ELF-1 (cell line): Measurements from ENCODE around the gene ZFPM1.

ENCODE experiments used
- DNase-seq: peaks from one replicate; pipeline ENCODE4 v3.0.0-alpha.2; 2016; ENCODE audit warnings: low read depth, low spot score

The ZFPM1 gene

DNA sequence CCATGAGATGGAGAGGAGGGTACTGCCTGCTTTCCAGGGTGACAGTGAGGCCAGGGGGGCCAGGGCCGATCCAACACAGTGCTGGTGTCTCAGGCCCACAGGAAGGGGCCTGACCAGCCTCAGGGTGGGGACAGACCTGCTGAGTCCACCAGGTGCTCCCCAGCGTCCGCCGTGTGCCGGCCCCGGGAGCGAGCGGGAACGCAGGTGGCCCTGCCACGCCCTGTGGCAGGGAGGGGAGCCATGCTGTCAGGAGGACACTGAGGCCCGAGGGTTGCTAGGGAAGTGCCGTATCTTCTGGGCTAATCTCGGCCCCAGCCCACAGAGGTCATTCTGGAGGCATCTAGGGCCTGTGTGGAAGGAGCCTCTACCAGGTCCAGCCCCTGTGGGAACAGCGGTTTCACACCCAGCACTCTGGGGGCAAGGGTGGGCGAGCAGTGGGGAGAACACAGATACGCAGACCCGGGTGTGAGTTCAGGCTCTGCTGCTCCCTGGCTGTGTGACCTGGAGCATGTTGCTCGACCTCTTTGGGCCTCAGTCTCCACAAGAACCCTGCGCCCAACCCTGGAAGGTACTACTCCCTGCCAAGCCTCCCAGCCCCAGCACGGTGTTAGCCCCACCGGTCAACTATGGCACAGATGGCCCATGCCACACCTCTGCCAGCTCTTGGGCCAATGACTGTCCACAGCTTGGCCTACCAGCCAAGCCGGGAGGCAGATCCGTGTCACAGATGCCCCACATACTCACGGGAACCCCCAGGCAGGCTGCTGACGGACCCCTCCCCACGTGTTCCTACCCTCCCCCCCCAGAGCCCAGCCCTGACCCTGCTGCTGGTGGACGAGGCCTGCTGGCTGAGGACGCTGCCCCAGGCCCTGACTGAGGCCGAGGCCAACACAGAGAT lies 73.2 kb downstream of the ZFPM1 start:
- DNase-seq = no peak

DNA sequence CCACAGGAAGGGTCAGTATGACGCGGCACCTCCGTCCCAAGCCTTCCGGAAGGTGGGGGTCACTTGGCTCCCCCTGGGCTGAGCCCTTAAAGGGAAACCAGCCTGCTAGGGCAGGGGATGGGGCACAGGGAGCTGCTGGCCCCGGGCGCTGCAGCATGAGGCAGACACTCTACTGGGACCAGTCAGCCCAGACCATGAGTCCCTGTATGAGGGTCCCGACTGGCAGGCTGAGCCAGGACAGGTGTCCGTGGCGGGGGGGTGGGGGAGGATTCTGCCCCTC lies 73.8 kb downstream of the ZFPM1 start:
- no peak for DNase-seq

DNA sequence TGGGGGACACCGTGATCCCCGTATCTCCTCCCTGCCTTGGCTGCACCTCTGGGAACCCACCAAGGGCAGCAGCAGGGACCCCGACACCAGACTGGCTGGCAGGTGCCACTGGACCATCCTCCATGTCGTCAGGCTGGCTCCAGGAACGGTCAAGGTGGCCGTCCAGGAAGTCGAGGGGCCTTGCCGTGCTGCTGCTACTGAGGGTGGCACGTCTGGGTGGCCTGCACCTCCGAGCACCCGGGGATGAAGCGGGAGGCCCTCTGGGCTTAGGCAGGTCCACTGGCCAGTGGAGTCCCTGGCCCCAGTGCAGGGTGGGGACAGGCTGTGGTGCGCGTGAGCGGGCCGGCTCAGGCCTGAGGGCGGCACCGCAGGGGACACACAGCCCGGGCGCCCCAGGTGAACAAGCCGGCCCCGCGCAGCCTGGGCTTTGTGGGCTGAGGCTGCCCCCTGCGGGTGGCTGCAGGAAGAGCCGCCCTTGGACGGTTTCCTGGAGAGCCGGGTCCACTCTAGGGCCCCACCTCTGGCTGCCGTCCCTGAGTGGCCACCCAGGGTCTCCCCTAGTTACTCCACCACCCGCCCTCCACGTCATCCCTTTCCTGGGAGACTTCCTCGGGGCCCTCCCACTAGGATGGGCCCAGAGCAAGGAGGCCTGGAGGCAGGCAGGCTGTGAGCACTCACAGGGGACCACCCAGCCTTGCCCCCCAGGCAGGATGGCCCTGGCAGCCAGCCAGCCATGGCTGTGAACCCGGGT lies 74.3 kb downstream of the ZFPM1 start:
- DNase-seq = peak; percentile 82

DNA sequence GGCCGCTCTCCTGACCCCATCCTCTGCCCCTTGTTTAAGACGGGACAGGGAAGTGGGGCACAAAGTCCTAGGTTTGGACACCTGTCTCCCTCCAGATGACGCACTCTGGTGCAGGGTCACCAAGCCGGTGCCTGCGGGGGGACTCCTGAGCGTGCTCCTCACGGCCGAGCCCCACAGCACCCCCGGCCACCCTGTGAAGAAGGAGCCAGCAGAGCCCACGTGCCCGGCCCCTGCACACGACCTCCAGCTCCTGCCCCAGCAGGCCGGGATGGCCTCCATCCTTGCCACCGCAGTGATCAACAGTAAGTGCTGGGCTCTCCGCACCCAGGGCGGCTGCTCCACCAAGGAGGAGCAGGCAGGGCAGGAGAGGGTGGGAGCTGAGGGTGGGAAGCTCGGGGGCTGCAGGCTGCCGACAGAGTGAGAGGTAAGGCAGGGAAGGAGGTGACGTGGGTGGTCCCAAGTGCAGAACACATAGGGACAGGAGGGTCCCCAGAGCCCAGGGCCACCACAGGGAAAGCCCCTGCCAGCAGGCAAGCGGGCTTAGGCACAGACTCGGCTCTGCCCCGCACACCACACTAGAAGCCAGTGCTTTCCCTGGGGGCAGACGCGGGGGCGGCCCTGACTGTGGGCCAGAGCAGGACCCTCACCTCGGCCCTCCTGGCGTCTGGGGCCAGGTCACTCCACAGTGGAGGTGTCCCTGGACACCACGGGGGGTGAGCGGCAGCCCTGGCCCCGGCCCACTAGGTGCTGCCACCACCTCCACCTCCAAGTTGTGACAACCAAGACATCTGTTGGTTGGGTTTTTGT lies 75.1 kb downstream of the ZFPM1 start:
- DNase-seq = no peak

DNA sequence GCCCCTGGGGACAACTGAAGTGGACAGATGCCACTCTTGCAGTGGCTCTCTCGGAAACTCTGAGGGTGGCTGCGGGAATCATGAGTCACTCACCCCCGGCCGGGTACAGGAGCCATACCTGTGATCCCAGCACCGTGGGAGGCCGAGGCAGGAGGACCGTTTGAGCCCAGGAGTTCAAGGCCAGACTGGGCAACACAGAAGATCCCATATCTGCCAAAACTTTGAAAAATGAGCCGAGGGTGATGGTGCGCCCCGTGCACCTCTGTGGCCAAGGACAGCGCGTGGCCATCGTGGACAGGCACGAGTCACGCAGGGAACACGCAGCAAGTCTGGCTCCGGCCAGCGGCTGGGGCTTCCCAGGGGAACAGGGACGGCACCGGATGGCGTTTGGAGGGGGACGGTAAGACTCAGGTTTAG lies 75.8 kb downstream of the ZFPM1 start:
- DNase-seq = no peak

DNA sequence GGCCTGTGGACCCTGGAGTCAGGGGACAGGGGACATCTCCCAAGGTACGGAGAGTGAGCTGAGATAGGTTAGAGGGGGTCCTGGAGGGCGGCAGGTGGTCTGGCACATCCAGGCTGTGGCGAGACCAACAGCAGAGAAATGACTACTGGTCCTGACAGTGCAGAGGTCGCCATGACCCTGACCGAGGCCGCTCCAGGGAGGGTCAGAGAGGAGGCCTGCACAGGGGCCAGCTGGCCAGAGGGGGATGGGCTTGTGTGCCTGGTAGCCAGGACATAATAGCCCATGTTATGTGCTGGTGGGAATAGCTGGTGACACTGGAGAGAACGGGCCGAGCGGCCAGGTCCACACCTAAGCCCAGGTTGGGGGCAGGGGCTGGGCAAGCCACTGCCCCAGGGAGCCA lies 76.5 kb downstream of the ZFPM1 start:
- no peak for DNase-seq

DNA sequence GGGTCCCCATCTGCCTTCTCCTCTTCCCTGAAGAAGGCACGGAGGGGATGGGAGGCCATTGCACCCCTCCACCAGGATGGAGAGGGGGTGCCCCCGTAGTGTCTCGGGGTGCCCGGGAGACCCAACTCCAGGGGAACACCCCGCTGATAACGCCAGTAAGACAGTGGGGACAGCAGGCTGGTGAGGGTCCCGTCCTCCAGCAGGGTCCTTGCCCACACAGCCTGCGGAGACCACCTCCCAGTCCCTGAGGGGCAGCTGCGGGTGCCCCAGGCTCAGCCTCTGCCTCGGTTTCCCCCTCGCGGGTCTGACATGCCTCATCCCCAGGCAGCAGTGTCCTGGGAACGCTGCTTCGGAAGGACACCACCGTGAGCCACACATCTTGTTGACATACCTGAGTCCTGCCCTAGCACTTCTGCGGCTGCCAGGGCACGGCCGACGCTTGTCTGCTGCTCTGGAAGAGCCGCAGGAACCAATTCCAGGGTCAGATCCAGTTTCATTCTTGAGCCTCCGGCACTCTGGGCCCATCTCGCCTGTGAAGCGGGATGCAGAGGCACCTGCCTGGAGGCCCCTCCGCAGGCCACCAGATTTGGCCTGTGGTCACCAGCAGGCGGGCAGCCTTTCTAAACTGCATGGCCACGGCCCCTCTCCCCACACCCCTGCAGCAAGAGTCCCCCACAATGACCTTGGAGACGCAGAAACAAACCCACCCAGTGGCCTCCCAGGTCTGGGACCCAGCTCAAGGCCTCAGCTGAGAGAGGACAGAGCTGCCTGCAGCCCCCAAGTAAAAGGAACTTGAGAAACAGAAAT lies 77.2 kb downstream of the ZFPM1 start:
- DNase-seq = no peak

DNA sequence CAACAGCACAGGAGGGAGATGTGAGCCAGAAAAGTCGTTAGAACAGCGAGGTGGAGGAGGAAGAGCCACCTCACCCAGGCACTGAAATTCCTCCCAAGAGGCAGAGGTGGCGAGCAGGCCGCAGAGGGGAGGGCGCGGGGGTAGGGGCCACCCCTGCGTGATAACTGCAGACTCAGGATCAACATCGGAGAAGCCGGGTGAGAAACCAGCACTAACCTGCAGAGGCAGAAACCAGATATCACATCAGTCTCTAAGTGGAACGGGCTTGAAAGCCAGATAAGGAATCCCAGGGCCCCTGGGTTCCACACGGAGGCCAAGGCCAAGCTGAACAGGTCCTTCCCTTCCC lies 77.8 kb downstream of the ZFPM1 start:
- DNase-seq = no peak

DNA sequence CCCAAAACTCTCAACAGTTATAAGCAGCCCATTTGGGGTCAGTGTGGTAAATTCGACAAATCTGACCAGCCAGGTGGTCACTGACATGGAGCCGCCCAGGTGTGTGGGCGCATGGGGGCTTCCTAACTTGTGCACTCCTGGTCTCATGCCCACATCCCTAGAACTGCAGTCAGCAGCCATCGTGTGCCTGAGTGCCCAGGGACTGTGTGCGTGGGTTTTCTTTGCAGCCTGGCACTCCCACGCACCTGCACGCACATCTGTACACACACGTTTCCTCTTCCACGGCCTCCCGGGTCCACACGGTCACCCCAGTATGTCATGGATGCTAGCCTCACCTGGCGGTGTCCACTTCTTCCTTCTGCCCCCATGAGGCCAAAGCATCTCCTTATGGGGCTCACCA lies 78.3 kb downstream of the ZFPM1 start:
- no peak for DNase-seq

DNA sequence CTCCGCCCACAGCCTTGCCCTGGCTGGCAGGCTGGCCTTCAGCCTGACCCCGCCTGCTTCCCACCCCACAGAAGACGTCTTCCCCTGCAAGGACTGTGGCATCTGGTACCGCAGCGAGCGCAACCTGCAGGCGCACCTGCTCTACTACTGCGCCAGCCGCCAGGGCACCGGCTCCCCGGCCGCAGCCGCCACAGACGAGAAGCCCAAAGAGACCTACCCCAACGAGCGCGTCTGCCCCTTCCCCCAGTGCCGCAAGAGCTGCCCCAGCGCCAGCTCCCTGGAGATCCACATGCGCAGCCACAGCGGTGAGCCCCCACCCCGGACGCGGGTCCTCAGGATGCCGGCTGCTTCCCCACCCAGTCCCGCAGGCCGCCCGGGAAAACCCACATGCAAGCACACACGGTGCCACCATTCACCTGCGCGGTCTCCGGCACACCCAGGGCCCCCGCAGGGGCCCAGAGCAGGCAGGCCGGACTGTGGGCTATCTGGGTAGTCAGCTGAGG lies 78.9 kb downstream of the ZFPM1 start:
- DNase-seq = no peak

DNA sequence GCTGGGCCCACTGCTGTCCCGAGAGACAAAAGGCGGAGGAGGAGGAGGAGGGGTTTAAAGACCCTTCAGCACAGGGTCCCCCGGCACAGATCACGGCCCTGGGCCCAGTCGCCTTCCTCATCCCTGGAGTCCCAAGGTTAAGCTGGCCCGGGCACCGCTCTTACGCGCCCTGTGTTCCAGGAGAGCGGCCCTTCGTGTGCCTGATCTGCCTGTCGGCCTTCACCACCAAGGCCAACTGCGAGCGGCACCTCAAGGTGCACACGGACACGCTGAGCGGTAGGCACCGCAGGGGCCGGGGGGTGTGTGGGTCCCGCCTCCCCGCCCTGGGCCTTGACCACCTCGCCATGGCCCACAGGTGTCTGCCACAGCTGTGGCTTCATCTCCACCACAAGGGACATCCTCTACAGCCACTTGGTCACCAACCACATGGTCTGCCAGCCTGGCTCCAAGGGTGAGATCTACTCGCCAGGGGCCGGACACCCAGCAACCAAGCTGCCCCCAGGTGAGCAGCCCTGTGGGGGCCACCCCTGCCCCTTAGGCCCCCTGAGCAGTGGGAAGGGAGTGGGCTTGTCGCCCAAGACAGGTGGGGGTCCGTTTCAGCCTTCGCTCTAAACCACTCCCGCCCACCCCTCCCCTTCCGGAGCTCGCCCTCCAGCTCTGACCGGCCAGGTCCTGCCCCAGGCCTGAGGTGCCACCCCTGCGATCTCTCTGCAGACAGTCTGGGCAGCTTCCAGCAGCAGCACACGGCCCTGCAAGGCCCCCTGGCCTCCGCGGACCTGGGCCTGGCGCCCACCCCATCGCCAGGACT lies 79.6 kb downstream of the ZFPM1 start:
- DNase-seq = no peak

DNA sequence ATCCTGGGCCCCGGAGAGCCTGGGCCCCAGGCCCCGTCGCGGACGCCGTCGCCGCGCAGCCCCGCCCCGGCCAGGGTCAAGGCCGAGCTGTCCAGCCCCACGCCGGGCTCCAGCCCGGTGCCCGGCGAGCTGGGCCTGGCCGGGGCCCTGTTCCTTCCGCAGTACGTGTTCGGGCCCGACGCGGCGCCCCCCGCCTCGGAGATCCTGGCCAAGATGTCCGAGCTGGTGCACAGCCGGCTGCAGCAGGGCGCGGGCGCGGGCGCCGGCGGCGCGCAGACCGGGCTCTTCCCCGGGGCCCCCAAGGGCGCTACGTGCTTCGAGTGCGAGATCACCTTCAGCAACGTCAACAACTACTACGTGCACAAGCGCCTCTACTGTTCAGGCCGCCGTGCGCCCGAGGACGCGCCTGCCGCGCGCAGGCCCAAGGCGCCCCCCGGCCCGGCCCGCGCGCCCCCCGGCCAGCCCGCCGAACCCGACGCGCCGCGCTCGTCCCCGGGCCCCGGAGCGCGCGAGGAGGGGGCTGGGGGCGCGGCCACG lies 80.4 kb downstream of the ZFPM1 start:
- DNase-seq = no peak

DNA sequence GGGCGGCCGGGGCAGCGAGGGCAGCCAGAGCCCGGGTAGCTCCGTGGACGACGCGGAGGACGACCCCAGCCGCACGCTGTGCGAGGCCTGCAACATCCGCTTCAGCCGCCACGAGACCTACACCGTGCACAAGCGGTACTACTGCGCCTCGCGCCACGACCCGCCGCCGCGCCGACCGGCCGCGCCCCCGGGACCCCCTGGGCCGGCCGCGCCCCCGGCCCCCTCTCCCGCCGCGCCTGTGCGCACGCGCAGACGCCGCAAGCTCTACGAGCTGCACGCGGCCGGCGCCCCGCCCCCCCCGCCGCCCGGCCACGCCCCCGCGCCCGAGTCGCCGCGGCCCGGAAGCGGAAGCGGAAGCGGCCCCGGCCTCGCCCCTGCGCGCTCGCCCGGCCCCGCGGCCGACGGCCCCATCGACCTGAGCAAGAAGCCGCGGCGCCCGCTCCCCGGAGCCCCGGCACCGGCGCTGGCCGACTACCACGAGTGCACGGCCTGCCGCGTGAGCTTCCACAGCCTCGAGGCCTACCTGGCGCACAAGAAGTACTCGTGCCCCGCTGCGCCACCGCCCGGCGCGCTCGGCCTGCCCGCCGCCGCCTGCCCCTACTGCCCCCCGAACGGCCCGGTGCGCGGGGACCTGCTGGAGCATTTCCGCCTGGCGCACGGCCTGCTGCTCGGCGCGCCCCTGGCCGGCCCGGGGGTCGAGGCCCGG lies 81.0 kb downstream of the ZFPM1 start:
- no peak for DNase-seq

DNA sequence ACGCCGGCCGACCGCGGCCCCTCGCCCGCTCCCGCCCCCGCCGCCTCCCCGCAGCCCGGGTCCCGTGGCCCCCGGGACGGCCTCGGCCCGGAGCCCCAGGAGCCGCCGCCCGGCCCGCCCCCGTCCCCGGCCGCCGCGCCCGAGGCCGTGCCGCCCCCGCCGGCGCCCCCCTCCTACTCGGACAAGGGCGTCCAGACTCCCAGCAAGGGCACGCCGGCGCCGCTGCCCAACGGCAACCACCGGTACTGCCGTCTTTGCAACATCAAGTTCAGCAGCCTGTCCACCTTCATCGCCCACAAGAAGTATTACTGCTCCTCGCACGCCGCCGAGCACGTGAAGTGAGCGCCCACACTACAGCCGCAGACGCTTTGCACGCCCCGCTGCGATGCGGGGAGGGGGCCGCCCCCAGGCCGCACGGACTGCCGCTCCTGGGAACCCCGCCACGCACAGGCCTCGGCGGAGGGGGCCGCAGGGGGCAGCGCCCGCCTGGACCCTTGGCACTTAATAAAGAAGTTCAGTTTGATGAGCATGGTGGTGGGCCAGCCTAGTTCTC lies 81.6 kb downstream of the ZFPM1 start:
- DNase-seq = no peak

DNA sequence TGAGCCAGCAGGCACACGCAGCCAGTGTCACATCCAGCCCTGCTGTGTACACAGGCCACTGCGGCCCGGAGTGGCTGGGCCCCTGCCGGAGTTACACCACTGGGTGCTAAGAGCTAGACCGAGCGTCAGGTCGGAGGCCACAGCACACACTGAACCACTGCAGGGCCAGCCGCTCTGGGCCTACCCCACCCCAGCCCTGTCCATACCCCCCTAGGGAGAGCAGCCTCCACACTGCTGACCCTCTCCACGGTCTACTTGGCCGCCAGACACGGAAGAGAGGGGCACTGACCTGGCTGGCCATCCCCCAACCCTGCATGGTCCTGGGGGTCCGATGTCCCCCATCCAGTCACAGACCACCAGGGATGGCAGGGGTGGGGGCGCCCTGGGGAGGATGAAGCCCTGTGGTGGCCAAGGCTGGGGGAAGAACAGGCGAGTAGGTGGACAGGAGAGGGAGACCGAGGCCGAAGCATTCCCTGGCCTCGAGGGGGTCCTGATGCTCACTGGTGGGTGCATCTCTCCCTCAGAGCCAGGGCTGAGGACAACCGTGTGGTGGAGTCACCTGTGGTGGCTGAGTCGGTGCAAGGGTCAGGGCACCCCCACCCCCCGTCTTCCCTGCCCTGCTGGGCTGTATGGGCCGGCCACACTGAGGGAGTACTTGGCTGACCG lies 82.2 kb downstream of the ZFPM1 start:
- no peak for DNase-seq

DNA sequence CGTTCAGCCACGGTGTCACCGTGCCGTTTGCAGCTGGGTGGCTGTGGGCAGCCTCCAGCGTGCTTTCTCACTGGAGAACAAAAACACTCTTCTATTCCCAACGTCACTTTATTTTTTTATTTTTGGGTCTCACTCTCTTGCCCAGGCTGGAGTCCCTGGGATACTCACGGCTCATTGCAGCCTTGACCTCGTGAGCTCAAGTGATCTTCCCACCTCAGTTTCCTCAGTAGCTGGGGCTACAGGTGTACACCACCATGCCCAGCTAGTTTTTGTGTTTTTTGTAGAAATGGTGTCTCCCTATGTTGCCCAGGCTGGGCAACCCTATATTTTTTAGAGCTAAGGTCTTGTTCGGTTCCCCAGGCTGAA lies 82.8 kb downstream of the ZFPM1 start:
- DNase-seq = no peak

DNA sequence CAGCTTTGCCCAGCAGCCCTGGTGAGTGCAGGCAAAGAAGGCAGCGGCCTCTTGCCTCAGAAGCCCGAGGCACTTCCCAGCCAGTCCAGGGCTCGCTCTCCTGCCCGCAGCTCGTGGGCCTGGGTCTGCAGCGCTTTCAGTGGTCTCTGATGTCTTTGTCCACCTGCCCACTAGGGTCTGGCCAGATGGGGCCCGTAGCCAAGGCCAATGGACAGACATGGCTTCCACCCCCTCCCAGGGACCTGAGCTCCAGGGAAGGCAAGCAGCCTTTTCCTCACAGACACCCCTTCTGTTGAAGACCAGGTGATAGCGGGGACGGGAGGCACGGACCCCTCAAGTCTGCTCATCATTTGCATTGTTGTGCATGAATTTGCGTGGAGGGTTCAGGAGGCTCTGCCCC lies 83.4 kb downstream of the ZFPM1 start:
- no peak for DNase-seq

DNA sequence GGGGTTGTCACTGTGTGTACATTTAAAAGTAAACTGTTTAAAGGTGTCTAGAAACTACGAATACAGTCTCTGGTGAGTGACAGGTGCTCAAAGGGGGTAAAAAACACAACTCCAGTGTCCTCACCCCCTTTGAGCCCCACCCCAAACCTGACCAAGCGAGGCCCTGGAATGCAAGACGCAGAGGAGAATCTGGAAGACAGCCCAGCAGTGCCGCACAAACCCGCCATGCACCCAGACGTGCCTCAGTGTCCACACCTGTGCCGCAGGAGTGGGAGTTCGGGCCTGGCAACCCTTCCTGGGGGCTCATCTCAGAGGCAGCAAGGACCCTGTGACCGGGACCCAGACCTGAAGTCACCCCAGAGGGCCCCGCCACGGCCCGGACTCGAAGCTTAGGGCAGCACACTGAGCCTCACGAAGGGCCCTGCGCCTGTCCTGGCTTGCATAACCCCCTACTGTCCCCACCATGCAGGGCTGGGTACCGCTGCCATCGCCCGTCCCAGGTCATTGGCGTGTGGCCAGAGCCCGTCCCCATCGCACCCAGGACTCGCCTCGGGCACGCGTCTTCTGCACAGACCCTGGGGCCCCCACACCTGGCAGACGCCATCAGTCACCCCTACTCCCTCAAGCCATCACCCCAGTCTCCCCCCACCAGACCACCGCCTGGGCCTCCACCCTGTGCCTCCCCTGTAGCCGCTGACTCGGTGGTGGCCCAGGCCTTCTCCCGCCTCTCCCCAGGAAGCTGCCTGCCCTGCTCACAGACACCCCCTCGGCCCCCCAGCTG lies 84.1 kb downstream of the ZFPM1 start:
- DNase-seq = no peak
